Mesothelial cell of epicardium (in vitro differentiated cells): ENCODE results near the gene GAPVD1. TPM values are rescaled to one million over a fixed set of nuclear protein-coding genes. Genes with fewer than 3 reads are reported as not detected.

Experiments
- DNase-seq, 2 experiments: peaks; one replicate each; pipeline ENCODE4 v3.0.0; 2021; ENCODE audit warnings: low spot score in 2 of 2; ENCODE audit not compliant: unreplicated experiment in 2 of 2
- H3K27ac Mint-ChIP-seq: 2 replicates; pipeline ENCODE4 v1.8.0; 2021; ENCODE audit warnings: mixed read lengths
- H3K27me3 Mint-ChIP-seq: 2 replicates; pipeline ENCODE4 v1.8.0; 2021; ENCODE audit warnings: low read depth, mixed read lengths
- H3K36me3 Mint-ChIP-seq: 2 replicates; pipeline ENCODE4 v1.8.0; 2021; ENCODE audit warnings: mixed read lengths
- H3K4me1 Mint-ChIP-seq: 2 replicates; pipeline ENCODE4 v1.8.0; 2021; ENCODE audit warnings: mixed read lengths
- H3K4me3 Mint-ChIP-seq: 2 replicates; pipeline ENCODE4 v1.8.0; 2021; ENCODE audit warnings: mild to moderate bottlenecking, moderate library complexity, mixed read lengths
- H3K9me3 Mint-ChIP-seq: 2 replicates; pipeline ENCODE4 v1.8.0; 2021; ENCODE audit warnings: mixed read lengths
- total RNA-seq: library from RNA; stranded (reverse); gene quantifications from 3 replicates; pipeline ENCODE4 v1.2.1, GENCODE V29; 2021
- TF ChIP-seq, protein P1 (sequence below): fragments of 200-600 bp; sonication (generic); IDR thresholded peaks from one replicate; pipeline ENCODE4 v1.5.0; 2021; ENCODE audit warnings: antibody characterized with exemption; ENCODE audit not compliant: unreplicated experiment

The GAPVD1 gene
- total RNA-seq, 1 donor from 2014 or later: 58.7 TPM

DNA sequence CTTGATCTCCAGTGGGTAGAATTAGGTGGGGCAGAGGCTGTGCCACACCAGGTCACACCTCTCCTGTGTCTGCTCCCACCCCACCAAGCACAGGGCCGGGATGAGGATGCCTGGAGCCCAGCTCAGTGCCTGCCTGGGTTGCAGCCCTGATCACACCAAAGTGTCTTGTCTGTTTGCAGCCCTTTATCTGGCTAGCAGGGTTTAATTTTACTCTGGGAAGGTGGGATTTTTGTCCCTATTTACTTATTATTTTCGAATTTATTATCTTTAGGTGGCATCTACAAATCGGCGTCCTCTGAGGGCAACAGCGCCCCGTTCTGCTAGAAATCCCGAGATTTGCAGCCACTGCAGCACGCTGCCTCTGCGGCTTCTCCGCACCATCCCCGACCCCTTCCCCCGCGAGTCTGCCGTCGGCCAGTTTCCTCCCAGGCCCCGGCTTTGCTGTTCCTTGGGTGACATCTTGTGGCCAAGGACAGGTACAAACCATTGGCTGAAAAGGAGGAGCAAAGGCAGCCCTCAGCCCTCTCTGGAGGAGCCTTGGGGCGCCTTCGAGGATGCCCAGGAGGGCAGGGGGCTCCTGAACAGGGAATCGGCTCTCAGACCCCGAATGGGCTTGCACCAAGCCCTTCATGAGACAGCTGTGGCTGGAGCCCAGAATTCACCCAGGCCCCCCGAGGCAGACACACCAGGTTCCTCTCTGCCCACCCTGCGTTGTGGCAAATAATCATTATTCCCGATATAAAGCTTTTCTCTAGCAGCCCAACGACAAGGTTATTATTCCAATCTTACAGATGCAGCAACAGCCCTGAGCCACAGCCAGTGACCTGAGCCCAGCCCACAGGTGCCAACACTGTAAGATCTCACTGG lies 113.0 kb downstream of the GAPVD1 start:
- no peaks in the 10 kb centered on the region for H3K36me3 Mint-ChIP-seq
- no peak overlapping the region for H3K27ac Mint-ChIP-seq
- DNase-seq: peak; percentile 65 to 82
- TF ChIP-seq, protein P1, sequence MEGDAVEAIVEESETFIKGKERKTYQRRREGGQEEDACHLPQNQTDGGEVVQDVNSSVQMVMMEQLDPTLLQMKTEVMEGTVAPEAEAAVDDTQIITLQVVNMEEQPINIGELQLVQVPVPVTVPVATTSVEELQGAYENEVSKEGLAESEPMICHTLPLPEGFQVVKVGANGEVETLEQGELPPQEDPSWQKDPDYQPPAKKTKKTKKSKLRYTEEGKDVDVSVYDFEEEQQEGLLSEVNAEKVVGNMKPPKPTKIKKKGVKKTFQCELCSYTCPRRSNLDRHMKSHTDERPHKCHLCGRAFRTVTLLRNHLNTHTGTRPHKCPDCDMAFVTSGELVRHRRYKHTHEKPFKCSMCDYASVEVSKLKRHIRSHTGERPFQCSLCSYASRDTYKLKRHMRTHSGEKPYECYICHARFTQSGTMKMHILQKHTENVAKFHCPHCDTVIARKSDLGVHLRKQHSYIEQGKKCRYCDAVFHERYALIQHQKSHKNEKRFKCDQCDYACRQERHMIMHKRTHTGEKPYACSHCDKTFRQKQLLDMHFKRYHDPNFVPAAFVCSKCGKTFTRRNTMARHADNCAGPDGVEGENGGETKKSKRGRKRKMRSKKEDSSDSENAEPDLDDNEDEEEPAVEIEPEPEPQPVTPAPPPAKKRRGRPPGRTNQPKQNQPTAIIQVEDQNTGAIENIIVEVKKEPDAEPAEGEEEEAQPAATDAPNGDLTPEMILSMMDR: peak; percentile 56
- H3K4me3 Mint-ChIP-seq: peak overlapping the region; percentile 57
- peaks cover 8% of the 10 kb centered on the region for H3K4me1 Mint-ChIP-seq
- no peaks in the 10 kb centered on the region for H3K9me3 Mint-ChIP-seq
- peaks cover 18% of the 10 kb centered on the region for H3K27me3 Mint-ChIP-seq

DNA sequence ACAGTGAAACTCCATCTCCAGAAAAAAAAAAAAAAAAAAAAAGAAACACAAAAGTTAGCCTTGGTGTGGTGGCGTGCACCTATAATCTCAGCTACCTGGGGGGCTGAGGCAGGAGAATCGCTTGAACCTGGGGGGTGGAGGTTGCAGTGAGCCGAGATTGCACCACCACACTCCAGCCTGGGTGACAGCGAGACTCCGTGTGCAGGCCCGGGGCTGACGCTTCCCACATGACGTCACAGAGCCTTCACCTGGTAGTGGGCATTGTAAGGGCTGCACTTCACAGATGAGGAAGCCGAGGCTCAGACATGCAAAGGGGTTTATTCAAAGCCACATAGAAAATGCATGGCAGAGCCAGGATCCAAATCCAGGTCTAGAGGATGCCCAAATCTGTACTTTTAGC lies 114.2 kb downstream of the GAPVD1 start:
- H3K27ac Mint-ChIP-seq: no peak overlapping the region
- H3K4me1 Mint-ChIP-seq: peaks cover 8% of the 10 kb centered on the region
- peaks cover 18% of the 10 kb centered on the region for H3K27me3 Mint-ChIP-seq
- H3K9me3 Mint-ChIP-seq: no peaks in the 10 kb centered on the region
- no peaks in the 10 kb centered on the region for H3K36me3 Mint-ChIP-seq
- no peak for DNase-seq
- H3K4me3 Mint-ChIP-seq: no peak overlapping the region
- TF ChIP-seq, protein P1: no peak

DNA sequence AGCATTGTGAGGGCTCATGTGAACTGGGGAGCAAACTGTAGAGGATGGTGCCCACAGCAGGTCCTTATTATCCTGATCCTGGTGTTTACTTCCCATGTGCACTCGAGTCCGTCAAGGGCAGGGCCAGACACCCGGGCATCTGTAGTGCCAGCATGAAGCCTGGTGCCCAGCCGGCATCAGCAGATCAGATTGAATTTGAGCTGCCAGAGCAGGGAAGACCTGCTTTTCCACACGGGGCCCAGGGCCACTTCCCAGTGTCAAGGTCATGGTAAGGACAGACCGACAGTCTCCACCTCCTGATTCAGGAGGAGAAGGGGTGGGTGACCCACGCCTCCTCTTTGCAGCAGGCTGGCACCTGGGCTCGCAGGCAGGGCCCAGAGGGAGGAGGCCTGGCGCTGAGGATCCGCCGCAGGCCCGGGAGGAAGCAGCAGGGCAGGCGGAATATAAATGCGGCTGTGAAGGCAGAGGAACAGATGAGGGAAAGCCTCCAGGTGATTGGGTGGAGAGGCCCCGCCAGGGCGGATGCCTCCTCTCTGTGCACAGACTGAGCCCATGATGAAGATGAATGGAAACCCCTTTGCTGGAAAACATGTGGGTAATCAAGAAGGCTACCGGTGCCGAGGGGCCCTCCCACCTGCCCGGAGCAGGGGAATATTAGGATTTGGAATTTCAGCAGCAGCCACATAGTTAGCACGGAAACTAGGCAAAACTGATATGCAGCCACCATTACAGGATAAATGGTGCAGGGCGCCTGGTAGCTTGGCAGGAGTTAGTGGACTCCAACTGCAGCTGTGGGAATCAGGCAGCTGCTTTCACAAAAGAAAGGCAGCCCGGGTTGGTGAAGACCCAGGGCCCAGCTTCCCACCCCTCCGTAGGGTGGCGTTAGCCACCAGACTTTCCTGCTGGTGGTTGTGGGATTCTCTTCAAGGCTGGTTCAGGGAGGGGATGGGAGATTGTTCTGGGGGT lies 114.9 kb downstream of the GAPVD1 start:
- Mint-ChIP-seq H3K27ac (no peak overlapping the region), H3K9me3 (no peaks in the 10 kb centered on the region), H3K36me3 (no peaks in the 10 kb centered on the region), H3K4me1 (peaks cover 8% of the 10 kb centered on the region), H3K27me3 (peaks cover 18% of the 10 kb centered on the region), H3K4me3 (no peak overlapping the region)
- DNase-seq: no peak
- TF ChIP-seq, protein P1: no peak

DNA sequence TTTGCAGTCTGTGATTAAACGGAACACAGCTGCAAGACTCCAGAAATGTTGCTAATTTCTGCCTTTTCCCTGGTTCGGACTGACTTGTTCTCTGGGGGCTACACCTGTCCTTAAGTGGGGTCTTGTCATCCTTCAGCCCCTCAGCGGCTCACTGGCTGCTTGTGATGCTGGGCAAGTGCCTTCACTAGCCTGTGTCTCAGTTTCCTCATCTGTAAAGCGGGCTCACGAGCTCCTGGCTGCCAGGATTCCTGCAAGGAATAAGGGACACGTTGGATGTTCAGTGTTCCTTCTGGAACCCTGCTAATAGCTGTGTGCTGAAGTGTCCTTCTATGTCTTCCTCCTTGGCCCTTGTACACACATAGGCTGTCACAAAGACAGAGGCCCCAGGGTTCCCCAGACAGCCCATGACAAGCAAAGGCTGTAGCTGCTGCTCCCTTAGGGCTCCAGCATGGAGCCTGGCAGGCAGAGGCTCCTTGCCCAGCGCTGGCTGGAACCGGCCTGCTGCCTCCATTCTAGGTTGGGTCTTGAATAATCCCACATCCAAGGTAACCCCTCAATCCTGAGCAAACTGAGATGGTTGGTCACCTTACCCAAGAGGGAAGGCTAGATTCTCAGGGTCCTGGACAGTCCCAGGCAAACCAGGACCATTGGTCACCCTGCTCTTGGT lies 116.1 kb downstream of the GAPVD1 start:
- TF ChIP-seq, protein P1: no peak
- Mint-ChIP-seq H3K27me3 (peaks cover 18% of the 10 kb centered on the region), H3K36me3 (no peaks in the 10 kb centered on the region), H3K27ac (no peak overlapping the region), H3K4me1 (peaks cover 8% of the 10 kb centered on the region), H3K4me3 (no peak overlapping the region), H3K9me3 (no peaks in the 10 kb centered on the region)
- no peak for DNase-seq

DNA sequence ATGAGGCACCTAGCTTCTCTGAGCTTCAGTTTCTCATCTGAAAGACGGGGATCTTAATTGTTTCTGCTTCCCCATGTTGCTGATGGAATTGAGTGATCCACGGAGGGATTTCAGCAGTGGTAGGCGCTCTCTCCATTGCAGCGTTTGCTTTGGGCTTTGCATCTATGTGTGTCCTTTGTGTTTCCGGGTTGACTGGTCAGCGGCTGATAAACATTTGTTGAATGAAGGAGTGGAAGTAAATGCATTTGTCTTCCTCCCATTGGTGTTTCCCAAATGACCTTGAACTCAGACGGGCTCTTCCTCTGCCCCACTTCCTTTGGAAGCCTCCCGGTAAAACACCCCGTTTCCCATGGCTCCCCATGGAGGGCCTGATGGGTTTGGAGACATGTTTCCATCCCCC lies 117.2 kb downstream of the GAPVD1 start:
- Mint-ChIP-seq H3K9me3 (no peaks in the 10 kb centered on the region), H3K4me1 (peaks cover 7% of the 10 kb centered on the region), H3K36me3 (no peaks in the 10 kb centered on the region), H3K27ac (no peak overlapping the region), H3K4me3 (no peak overlapping the region), H3K27me3 (peaks cover 17% of the 10 kb centered on the region)
- no peak for DNase-seq
- TF ChIP-seq, protein P1: no peak
